OCI-LY3 (cell line): ENCODE data around the gene OPN3.

Experiments used
- CTCF ChIP-seq: fragments of 200-600, 300-600 bp; sonication (generic); IDR thresholded peaks from 2 replicates; pipeline ENCODE4 v1.5.1; 2014; ENCODE audit warnings: antibody characterized with exemption, low read length, low read depth
- EZH2phosphoT487 ChIP-seq: fragments of 200-600 bp; shearing (Covaris generic); IDR thresholded peaks from 2 replicates; pipeline ENCODE4 v1.6.1; 2018; ENCODE audit warnings: antibody characterized with exemption, mixed run types, low read depth

GRCh38 chr1:241675983-241676382 lies 35.8 kb upstream of the OPN3 start:
- TF ChIP-seq CTCF (no peak), EZH2phosphoT487 (no peak)
